Mesenchymal stem cell (in vitro differentiated cells and primary cell): ENCODE measurements around the gene HAGH.

Experiments
- DNase-seq: peaks from one replicate; pipeline ENCODE4 v3.0.0-alpha.2; 2013
- H2AFZ ChIP-seq: one replicate; pipeline ENCODE4 v1.6.1; 2013; ENCODE audit warnings: low read depth, mild to moderate bottlenecking, control low read depth, inconsistent platforms, low read length, moderate library complexity
- H2AK5ac ChIP-seq: 2 replicates; pipeline ENCODE4 v1.6.1; 2013; ENCODE audit warnings: low read length, moderate library complexity, mild to moderate bottlenecking, inconsistent platforms; ENCODE audit not compliant: severe bottlenecking
- H2BK120ac ChIP-seq: one replicate; pipeline ENCODE4 v1.6.1; 2013; ENCODE audit warnings: low read depth, mild to moderate bottlenecking, inconsistent platforms, low read length, moderate library complexity
- H2BK12ac ChIP-seq, 2 experiments: one replicate each; pipeline ENCODE4 v1.6.1; 2013; ENCODE audit warnings: inconsistent platforms in 2 of 2, low read length in 2 of 2, mild to moderate bottlenecking in 2 of 2, moderate library complexity in 2 of 2, control low read depth in 1 of 2
- H2BK15ac ChIP-seq: one replicate; pipeline ENCODE4 v1.6.1; 2013; ENCODE audit warnings: mild to moderate bottlenecking, low read depth, inconsistent platforms; ENCODE audit not compliant: poor library complexity, severe bottlenecking
- H2BK5ac ChIP-seq: 2 replicates; pipeline ENCODE4 v1.6.1; 2013; ENCODE audit warnings: low read depth, mild to moderate bottlenecking, low read length, control low read depth, inconsistent platforms; ENCODE audit not compliant: poor library complexity, severe bottlenecking
- H3K14ac ChIP-seq, 2 experiments: one replicate each; pipeline ENCODE4 v1.6.1; 2013; ENCODE audit warnings: inconsistent platforms in 2 of 2, low read length in 2 of 2, control low read depth in 1 of 2, mild to moderate bottlenecking in 1 of 2, moderate library complexity in 1 of 2
- H3K18ac ChIP-seq, 2 experiments: one replicate each; pipeline ENCODE4 v1.6.1; 2013; ENCODE audit warnings: inconsistent platforms in 2 of 2, low read length in 2 of 2, control low read depth in 1 of 2, low read depth in 1 of 2, mild to moderate bottlenecking in 1 of 2
- H3K23ac ChIP-seq, 2 experiments: one replicate each; pipeline ENCODE4 v1.6.1; 2013; ENCODE audit warnings: inconsistent platforms in 2 of 2, low read length in 2 of 2, mild to moderate bottlenecking in 2 of 2, moderate library complexity in 2 of 2, control low read depth in 1 of 2
- H3K27ac ChIP-seq: 2 replicates; pipeline ENCODE4 v1.5.1; 2013; ENCODE audit warnings: mild to moderate bottlenecking, moderate library complexity, low read length, control low read depth, inconsistent platforms; ENCODE audit not compliant: poor library complexity, severe bottlenecking
- H3K27me3 ChIP-seq, 2 experiments: 2 replicates each; pipeline versions ENCODE4 v1.6.1 to v1.7.0; 2013; ENCODE audit warnings: low read length in 2 of 2, mild to moderate bottlenecking in 2 of 2, moderate library complexity in 2 of 2, control low read depth in 1 of 2, inconsistent platforms in 1 of 2; ENCODE audit not compliant: control insufficient read depth in 1 of 2, insufficient read depth in 1 of 2
- H3K36me3 ChIP-seq, 2 experiments: 2 replicates each; pipeline versions ENCODE4 v1.6.1 to v1.7.0; 2013; ENCODE audit warnings: low read length in 2 of 2, control low read depth in 1 of 2, inconsistent platforms in 1 of 2, low read depth in 1 of 2, mild to moderate bottlenecking in 1 of 2; ENCODE audit not compliant: insufficient read depth in 2 of 2, control insufficient read depth in 1 of 2
- H3K4ac ChIP-seq, 2 experiments: one replicate each; pipeline ENCODE4 v1.6.1; 2013; ENCODE audit warnings: inconsistent platforms in 2 of 2, low read length in 2 of 2, mild to moderate bottlenecking in 2 of 2, moderate library complexity in 2 of 2, control low read depth in 1 of 2, low read depth in 1 of 2
- H3K4me1 ChIP-seq: 2 replicates; pipeline ENCODE4 v1.6.1; 2013; ENCODE audit warnings: low read depth, low read length, control low read depth; ENCODE audit not compliant: control insufficient read depth, insufficient read depth
- H3K4me2 ChIP-seq: 2 replicates; pipeline ENCODE4 v1.6.1; 2013; ENCODE audit warnings: low read length, mild to moderate bottlenecking, inconsistent platforms; ENCODE audit not compliant: poor library complexity, severe bottlenecking
- H3K4me3 ChIP-seq, 2 experiments: 2 replicates each; pipeline versions ENCODE4 v1.5.1 to v1.7.0; 2013; ENCODE audit warnings: low read length in 2 of 2, mild to moderate bottlenecking in 2 of 2, control low read depth in 1 of 2, low read depth in 1 of 2; ENCODE audit not compliant: insufficient read depth in 1 of 2
- H3K79me1 ChIP-seq: replicated peaks from 2 replicates; pipeline ENCODE4 v1.6.1; 2013; ENCODE audit warnings: mild to moderate bottlenecking, control low read depth, low read length, inconsistent platforms; ENCODE audit not compliant: poor library complexity, severe bottlenecking
- H3K9ac ChIP-seq: 2 replicates; pipeline ENCODE4 v1.7.0; 2013; ENCODE audit warnings: mild to moderate bottlenecking, low read length, moderate library complexity
- H3K9me3 ChIP-seq: 2 replicates; pipeline ENCODE4 v1.7.0; 2013; ENCODE audit warnings: mild to moderate bottlenecking, low read length; ENCODE audit not compliant: control insufficient read depth
- H4K8ac ChIP-seq: one replicate; pipeline ENCODE4 v1.6.1; 2013; ENCODE audit warnings: inconsistent platforms, mild to moderate bottlenecking, low read length, moderate library complexity
- H4K91ac ChIP-seq: one replicate; pipeline ENCODE4 v1.6.1; 2013; ENCODE audit warnings: mild to moderate bottlenecking, low read length, inconsistent platforms
- WGBS: methylation state at CpG from one replicate; pipeline ENCODE4 v1.1.7; 2013; ENCODE audit warnings: mixed read lengths; 5-methylcytosine and 5-hydroxymethylcytosine counted together

The HAGH gene

DNA sequence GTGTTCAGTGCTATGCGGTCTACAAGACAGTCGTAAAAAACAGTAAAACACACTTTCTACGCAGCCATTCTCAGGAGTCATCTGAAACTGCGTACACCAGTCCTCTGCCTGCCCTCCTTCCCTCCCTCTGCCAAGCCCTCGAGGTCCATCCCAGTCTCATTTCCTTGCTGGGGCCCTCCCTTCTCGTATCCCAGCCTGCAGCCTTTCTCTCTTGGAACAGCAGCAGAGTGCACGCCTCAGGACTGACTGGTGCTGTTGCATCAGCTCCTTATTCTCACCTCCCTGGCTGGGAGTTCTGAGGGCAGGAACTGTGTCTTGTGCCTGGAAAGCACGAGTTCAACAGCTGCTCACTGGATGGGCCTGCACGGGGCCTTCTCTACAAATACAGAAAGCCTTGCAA is 12.9 kb upstream of the HAGH start:
- Histone ChIP-seq H2AFZ (no peak overlapping the region), H3K4ac (no peak overlapping the region), H3K27me3 (no peaks in the 10 kb centered on the region), H3K27ac (no peak overlapping the region), H2BK12ac (no peak overlapping the region), H2BK15ac (no peak overlapping the region), H4K8ac (peak overlapping the region; percentile 19), H3K23ac (no peak overlapping the region), H3K4me1 (peaks cover 2% of the 10 kb centered on the region), H2AK5ac (no peak overlapping the region), H2BK120ac (no peak overlapping the region), H4K91ac (no peak overlapping the region), H3K9me3 (no peaks in the 10 kb centered on the region), H3K4me2 (no peak overlapping the region), H3K79me1 (peaks cover 2% of the 10 kb centered on the region), H3K4me3 (no peak overlapping the region), H3K36me3 (peaks cover 0 to 9% of the 10 kb centered on the region in 2 experiments), H3K14ac (no peak overlapping the region), H3K18ac (no peak overlapping the region), H3K9ac (peak overlapping the region; percentile 46), H2BK5ac (no peak overlapping the region)
- 41% methylated on average over 9 of the region's 9 CpGs for WGBS
- peak; percentile 81 for DNase-seq

- Histone ChIP-seq H3K9me3 (no peaks in the 10 kb centered on the region), H3K18ac (no peak overlapping the region), H3K27me3 (no peaks in the 10 kb centered on the region), H2AFZ (no peak overlapping the region), H4K91ac (no peak overlapping the region), H3K4me1 (peaks cover 6% of the 10 kb centered on the region), H4K8ac (no peak overlapping the region), H2AK5ac (no peak overlapping the region), H2BK120ac (no peak overlapping the region), H3K14ac (no peak overlapping the region), H3K27ac (no peak overlapping the region), H3K36me3 (peaks cover 11 to 32% of the 10 kb centered on the region in 2 experiments), H2BK12ac (no peak overlapping the region), H3K79me1 (peaks cover 15% of the 10 kb centered on the region), H2BK5ac (no peak overlapping the region), H2BK15ac (no peak overlapping the region), H3K9ac (no peak overlapping the region), H3K4me3 (no peak overlapping the region), H3K23ac (no peak overlapping the region), H3K4ac (no peak overlapping the region), H3K4me2 (no peak overlapping the region)
- WGBS: 96% methylated on average over 1 of the region's 5 CpGs
- no peak for DNase-seq
Observed at GRCh38 chr16:1834096-1834495, 7.5 kb upstream of the HAGH start.

DNA sequence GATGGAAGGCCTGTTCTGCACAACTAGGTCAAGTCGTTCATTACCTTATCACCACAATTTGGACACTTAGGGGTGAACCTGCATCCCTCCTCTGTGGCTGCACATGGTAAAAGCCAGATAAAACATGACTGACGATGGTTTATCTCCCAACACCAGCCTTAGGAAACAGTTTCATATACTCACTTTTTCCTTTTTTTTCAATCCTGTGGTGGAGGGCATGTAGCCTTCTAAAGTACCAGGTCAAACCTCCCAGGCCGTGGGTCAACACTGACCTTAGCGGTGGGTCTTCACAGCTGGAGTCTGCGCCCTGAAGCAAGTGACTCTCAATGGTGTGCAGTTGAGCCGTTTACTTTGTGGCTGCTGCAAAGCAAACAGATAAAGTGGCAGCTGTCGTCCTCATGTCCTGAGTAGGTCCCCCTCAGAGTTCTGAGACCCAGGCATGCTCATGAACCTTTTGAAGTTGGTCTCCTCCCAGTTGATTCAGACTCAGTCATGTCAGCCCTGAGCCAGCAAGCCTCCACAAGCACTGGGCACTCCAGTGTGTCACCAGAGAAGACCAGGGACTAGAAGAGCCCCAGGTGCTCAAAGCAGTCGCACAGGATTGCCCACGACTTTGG is 6.3 kb upstream of the HAGH start:
- no peaks in the 10 kb centered on the region for H3K9me3 ChIP-seq

DNA sequence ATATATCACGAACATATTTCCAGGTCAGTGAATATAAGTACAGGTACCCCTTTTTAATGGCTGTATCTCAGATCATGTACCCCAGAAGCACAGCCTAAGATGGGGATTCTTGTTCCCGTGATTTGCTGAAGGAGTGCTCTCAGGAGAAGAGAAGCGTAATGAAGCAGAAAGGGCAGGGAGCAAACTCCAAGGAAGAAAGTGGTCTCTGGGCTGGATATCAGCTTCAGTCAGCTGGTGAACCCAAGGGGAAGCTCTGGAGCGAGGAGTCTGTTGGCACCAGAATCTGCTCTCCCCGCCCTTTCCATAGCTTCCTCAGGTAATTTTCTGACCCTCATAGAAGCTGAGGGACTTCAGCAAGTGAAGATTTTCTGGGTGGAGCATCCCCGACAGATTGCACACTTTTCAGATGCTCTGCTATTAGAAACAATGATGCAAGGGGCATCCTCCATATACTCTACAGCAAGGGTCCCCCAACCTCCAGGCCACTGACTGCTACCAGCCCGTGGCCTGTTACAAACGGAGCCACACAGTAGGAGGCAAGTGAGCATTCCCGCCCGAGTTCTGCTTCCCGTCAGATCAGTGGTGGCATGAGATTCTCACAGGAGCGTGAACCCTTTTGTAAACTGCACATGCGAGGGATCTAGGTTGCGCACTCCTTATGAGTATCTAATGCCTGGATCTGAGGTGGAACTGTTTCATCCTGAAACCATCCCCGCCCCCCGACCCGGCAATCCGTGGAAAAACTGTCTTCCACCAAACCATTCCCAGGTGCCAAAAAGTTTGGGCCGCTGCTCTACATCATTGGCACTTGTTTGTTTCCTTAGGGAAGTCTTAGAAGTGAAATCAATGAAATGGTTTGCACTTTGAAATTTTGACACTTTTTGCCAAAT is 4.8 kb upstream of the HAGH start:
- no peak overlapping the region for H3K14ac ChIP-seq
- no peak overlapping the region for H3K9ac ChIP-seq
- no peaks in the 10 kb centered on the region for H3K27me3 ChIP-seq
- H3K18ac ChIP-seq: no peak overlapping the region
- no peak overlapping the region for H3K4me2 ChIP-seq
- no peak overlapping the region for H4K91ac ChIP-seq
- peaks cover 9% of the 10 kb centered on the region for H3K4me1 ChIP-seq
- WGBS: 86% methylated on average over 18 of the region's 19 CpGs
- no peak overlapping the region for H3K27ac ChIP-seq
- no peak overlapping the region for H2BK15ac ChIP-seq
- no peak overlapping the region for H2AFZ ChIP-seq
- H2AK5ac ChIP-seq: no peak overlapping the region
- no peak overlapping the region for H3K23ac ChIP-seq
- no peak overlapping the region for H3K4me3 ChIP-seq
- H3K36me3 ChIP-seq: peaks cover 13 to 31% of the 10 kb centered on the region in 2 experiments
- no peak overlapping the region for H2BK12ac ChIP-seq
- H2BK120ac ChIP-seq: no peak overlapping the region
- H3K79me1 ChIP-seq: peaks cover 13% of the 10 kb centered on the region
- no peak for DNase-seq
- H4K8ac ChIP-seq: no peak overlapping the region
- H3K9me3 ChIP-seq: no peaks in the 10 kb centered on the region
- no peak overlapping the region for H3K4ac ChIP-seq
- H2BK5ac ChIP-seq: no peak overlapping the region

More for the DNA sequence above, 6.3 kb upstream of the HAGH start:
- H3K4ac ChIP-seq: no peak overlapping the region
- no peak overlapping the region for H3K18ac ChIP-seq
- no peak overlapping the region for H3K23ac ChIP-seq
- H3K27me3 ChIP-seq: no peaks in the 10 kb centered on the region
- H4K91ac ChIP-seq: no peak overlapping the region
- H4K8ac ChIP-seq: no peak overlapping the region
- no peak overlapping the region for H2AK5ac ChIP-seq
- H3K9ac ChIP-seq: no peak overlapping the region
- H2AFZ ChIP-seq: no peak overlapping the region
- WGBS: 79% methylated on average over 9 of the region's 9 CpGs
- no peak overlapping the region for H2BK15ac ChIP-seq
- no peak overlapping the region for H2BK120ac ChIP-seq
- H3K27ac ChIP-seq: no peak overlapping the region
- H2BK12ac ChIP-seq: no peak overlapping the region
- no peak overlapping the region for H2BK5ac ChIP-seq
- H3K4me3 ChIP-seq: no peak overlapping the region
- H3K4me1 ChIP-seq: peaks cover 9% of the 10 kb centered on the region
- peaks cover 15% of the 10 kb centered on the region for H3K79me1 ChIP-seq
- no peak for DNase-seq
- peaks cover 13 to 31% of the 10 kb centered on the region in 2 experiments for H3K36me3 ChIP-seq
- H3K14ac ChIP-seq: no peak overlapping the region
- H3K4me2 ChIP-seq: no peak overlapping the region
